Measurements from ENCODE around the gene NTM. TPM values are rescaled to one million over a fixed set of nuclear protein-coding genes. Genes with fewer than 3 reads are reported as not detected.

The NTM gene
- total RNA-seq, 2 donors from 2014 or later: not detected

- H3K27me3 ChIP-seq (replicated peaks; ENCODE audit: insufficient read depth): no peaks in the 10 kb centered on the region
- no peaks in the 10 kb centered on the region for H3K9me3 ChIP-seq
- DNase-seq (ENCODE audit: low spot score): no peak
- H3K4me1 ChIP-seq (ENCODE audit: control insufficient read depth in 1 of 2, low read depth in 2 of 2): no peaks in the 10 kb centered on the region
- no peak for ATAC-seq (ENCODE audit: insufficient number of reproducible peaks, low FRiP score, low read depth)
- no peak for TF ChIP-seq CTCF (IDR thresholded peaks at IDR 0.05)
- no peak overlapping the region for H3K4me3 ChIP-seq
- no peak overlapping the region for H3K27ac ChIP-seq
- no peaks in the 10 kb centered on the region for H3K36me3 ChIP-seq
Measured at GRCh38 chr11:131588057-131588456, 217.6 kb downstream of the NTM start.

- H3K27me3 ChIP-seq (replicated peaks; ENCODE audit: insufficient read depth): no peaks in the 10 kb centered on the region
- ATAC-seq (ENCODE audit: insufficient number of reproducible peaks, low FRiP score, low read depth): no peak
- H3K4me1 ChIP-seq (ENCODE audit: control insufficient read depth in 1 of 2, low read depth in 2 of 2): no peaks in the 10 kb centered on the region
- no peak for TF ChIP-seq CTCF (IDR thresholded peaks at IDR 0.05)
- H3K36me3 ChIP-seq: no peaks in the 10 kb centered on the region
- no peaks in the 10 kb centered on the region for H3K9me3 ChIP-seq
- no peak overlapping the region for H3K27ac ChIP-seq
- H3K4me3 ChIP-seq: no peak overlapping the region
- DNase-seq (ENCODE audit: low spot score): no peak
Measured at GRCh38 chr11:131591051-131591461, 220.6 kb downstream of the NTM start.

- H3K9me3 ChIP-seq: no peaks in the 10 kb centered on the region
- no peaks in the 10 kb centered on the region for H3K36me3 ChIP-seq
- no peak overlapping the region for H3K27ac ChIP-seq
- H3K27me3 ChIP-seq (replicated peaks; ENCODE audit: insufficient read depth): no peaks in the 10 kb centered on the region
- no peaks in the 10 kb centered on the region for H3K4me1 ChIP-seq (ENCODE audit: control insufficient read depth in 1 of 2, low read depth in 2 of 2)
- no peak for TF ChIP-seq CTCF (IDR thresholded peaks at IDR 0.05)
- no peak overlapping the region for H3K4me3 ChIP-seq
- ATAC-seq (ENCODE audit: insufficient number of reproducible peaks, low FRiP score, low read depth) (no peak), DNase-seq (ENCODE audit: low spot score) (no peak)
Measured at GRCh38 chr11:131592152-131592551, 221.7 kb downstream of the NTM start.

- DNase-seq (ENCODE audit: low spot score) (no peak), ATAC-seq (ENCODE audit: insufficient number of reproducible peaks, low FRiP score, low read depth) (no peak)
- Histone ChIP-seq H3K9me3 (no peaks in the 10 kb centered on the region), H3K36me3 (no peaks in the 10 kb centered on the region), H3K27ac (no peak overlapping the region), H3K27me3 (replicated peaks; ENCODE audit: insufficient read depth) (no peaks in the 10 kb centered on the region), H3K4me1 (ENCODE audit: control insufficient read depth in 1 of 2, low read depth in 2 of 2) (no peaks in the 10 kb centered on the region), H3K4me3 (no peak overlapping the region)
- no peak for TF ChIP-seq CTCF (IDR thresholded peaks at IDR 0.05)
Measured at GRCh38 chr11:131592734-131593133, 222.3 kb downstream of the NTM start.

GRCh38 chr11:131593301-131593700 lies 222.9 kb downstream of the NTM start:
- no peak for DNase-seq (ENCODE audit: low spot score)
- Histone ChIP-seq H3K36me3 (no peaks in the 10 kb centered on the region), H3K27ac (no peak overlapping the region), H3K9me3 (no peaks in the 10 kb centered on the region), H3K4me3 (no peak overlapping the region), H3K4me1 (ENCODE audit: control insufficient read depth in 1 of 2, low read depth in 2 of 2) (no peaks in the 10 kb centered on the region), H3K27me3 (replicated peaks; ENCODE audit: insufficient read depth) (no peaks in the 10 kb centered on the region)
- no peak for TF ChIP-seq CTCF (IDR thresholded peaks at IDR 0.05)
- no peak for ATAC-seq (ENCODE audit: insufficient number of reproducible peaks, low FRiP score, low read depth)
